Measurements from ENCODE around the gene GAL3ST1. TPM values are rescaled to one million over a fixed set of nuclear protein-coding genes. Genes with fewer than 3 reads are reported as not detected.

Gene GAL3ST1
- total RNA-seq, 6 donors from 2014 or later: 1.7 to 8.4 (median 3.5) TPM

GRCh38 chr22:30575859-30576258, 1.4 kb upstream of the GAL3ST1 start:
- Histone ChIP-seq H3K27ac (peak overlapping the region in 2 of 4 donors; percentile 58 to 64), H3K9me3 (no peaks in the 10 kb centered on the region), H3K27me3 (no peaks in the 10 kb centered on the region), H3K4me1 (peaks cover 9 to 21% (median 19%) of the 10 kb centered on the region in 4 donors), H3K36me3 (peaks cover 40 to 55% (median 50%) of the 10 kb centered on the region in 4 donors), H3K4me3 (no peak overlapping the region)
- TF ChIP-seq CTCF (IDR thresholded peaks at IDR 0.05) (no peak), POLR2AphosphoS5 (IDR thresholded peaks at IDR 0.05) (no peak), POLR2A (IDR thresholded peaks at IDR 0.05) (no peak), EP300 (IDR thresholded peaks at IDR 0.05) (no peak)
- ATAC-seq (ENCODE audit: low FRiP score in 2 of 2) (no peak), DNase-seq (no peak)
- WGBS, 2 donors: 77 to 86% methylated on average over 14 to 15 of the region's 15 CpGs

- Histone ChIP-seq H3K36me3 (peaks cover 32 to 47% (median 43%) of the 10 kb centered on the region in 4 donors), H3K4me1 (peaks cover 9 to 21% (median 19%) of the 10 kb centered on the region in 4 donors), H3K4me3 (peak overlapping the region in 3 of 4 donors; percentile 23 to 40 (median 35)), H3K27ac (peak overlapping the region in 3 of 4 donors; percentile 17 to 61 (median 31)), H3K27me3 (no peaks in the 10 kb centered on the region), H3K9me3 (no peaks in the 10 kb centered on the region)
- TF ChIP-seq CTCF (IDR thresholded peaks at IDR 0.05) (no peak), POLR2AphosphoS5 (IDR thresholded peaks at IDR 0.05) (peak; percentile 6 to 55)
- ATAC-seq (ENCODE audit: low FRiP score in 2 of 2) (peak; percentile 31 to 66), DNase-seq (peak in 1 of 2 donors; percentile 26)
- WGBS, 2 donors: 68 to 77% methylated on average over 5 to 12 of the region's 12 CpGs
Observed at GRCh38 chr22:30574997-30575671, 669 bp upstream of the GAL3ST1 start.

- ATAC-seq (ENCODE audit: low FRiP score in 2 of 2): peak in 1 of 2 donors; percentile 30
- peak overlapping the region in 3 of 4 donors; percentile 23 to 40 (median 39) for H3K4me3 ChIP-seq
Observed at GRCh38 chr22:30573594-30574094, 821 bp downstream of the GAL3ST1 start.

GRCh38 chr22:30572840-30573593, 1.4 kb downstream of the GAL3ST1 start:
- TF ChIP-seq EP300 (IDR thresholded peaks at IDR 0.05): no peak
- no peaks in the 10 kb centered on the region for H3K27me3 ChIP-seq
- peaks cover 11 to 26% (median 23%) of the 10 kb centered on the region in 4 donors for H3K36me3 ChIP-seq
- DNase-seq (no peak), ATAC-seq (ENCODE audit: low FRiP score in 2 of 2) (peak in 1 of 2 donors; percentile 7)
- peaks cover 9 to 21% (median 19%) of the 10 kb centered on the region in 4 donors for H3K4me1 ChIP-seq
- H3K4me3 ChIP-seq: no peak overlapping the region
- H3K9me3 ChIP-seq: no peaks in the 10 kb centered on the region
- no peak overlapping the region for H3K27ac ChIP-seq
- 47 to 53% methylated on average over 6 to 11 of the region's 12 CpGs for WGBS, 2 donors

More at GRCh38 chr22:30573594-30574094, 821 bp downstream of the GAL3ST1 start:
- no peaks in the 10 kb centered on the region for H3K27me3 ChIP-seq
- H3K9me3 ChIP-seq: no peaks in the 10 kb centered on the region
- H3K4me1 ChIP-seq: peaks cover 9 to 21% (median 19%) of the 10 kb centered on the region in 4 donors
- DNase-seq: no peak
- H3K27ac ChIP-seq: peak overlapping the region in 1 of 4 donors; percentile 42
- H3K36me3 ChIP-seq: peaks cover 17 to 33% (median 28%) of the 10 kb centered on the region in 4 donors
- no peak for TF ChIP-seq EP300 (IDR thresholded peaks at IDR 0.05)
- TF ChIP-seq CTCF (IDR thresholded peaks at IDR 0.05): no peak
- TF ChIP-seq POLR2AphosphoS5 (IDR thresholded peaks at IDR 0.05): no peak
- no peak for TF ChIP-seq POLR2A (IDR thresholded peaks at IDR 0.05)
- 37 to 62% methylated on average over 6 to 7 of the region's 7 CpGs for WGBS, 2 donors

- H3K4me1 ChIP-seq: peaks cover 9 to 21% (median 19%) of the 10 kb centered on the region in 4 donors
- no peak for ATAC-seq (ENCODE audit: low FRiP score in 2 of 2)
- H3K27me3 ChIP-seq: no peaks in the 10 kb centered on the region
- TF ChIP-seq CTCF (IDR thresholded peaks at IDR 0.05) (no peak), POLR2AphosphoS5 (IDR thresholded peaks at IDR 0.05) (no peak), EP300 (IDR thresholded peaks at IDR 0.05) (no peak), POLR2A (IDR thresholded peaks at IDR 0.05) (no peak)
- no peak overlapping the region for H3K27ac ChIP-seq
- H3K9me3 ChIP-seq: no peaks in the 10 kb centered on the region
- no peak overlapping the region for H3K4me3 ChIP-seq
- 73 to 83% methylated on average over 3 to 6 of the region's 6 CpGs for WGBS, 2 donors
- H3K36me3 ChIP-seq: peaks cover 11 to 18% (median 15%) of the 10 kb centered on the region in 4 donors
- DNase-seq: no peak
Observed at GRCh38 chr22:30572210-30572609, 2.3 kb downstream of the GAL3ST1 start.
